GM21390 (cell line): ENCODE measurements around the gene ACOXL.

Experiments used
- ATAC-seq: cut with Tn5 transposase; IDR thresholded peaks from one replicate; pipeline ENCODE4 v1.9.1; 2021; ENCODE audit not compliant: unreplicated experiment

ACOXL gene

GRCh38 chr2:110790907-110791306 lies 58.5 kb downstream of the ACOXL start:
- ATAC-seq: no peak

- ATAC-seq: no peak
Measured at GRCh38 chr2:110791435-110791834, 59.1 kb downstream of the ACOXL start.

GRCh38 chr2:110793034-110793433 lies 60.7 kb downstream of the ACOXL start:
- no peak for ATAC-seq

- ATAC-seq: no peak
Measured at GRCh38 chr2:110794390-110794789, 62.0 kb downstream of the ACOXL start.

GRCh38 chr2:110794951-110795350 lies 62.6 kb downstream of the ACOXL start:
- ATAC-seq: no peak

GRCh38 chr2:110796716-110797301 lies 64.4 kb downstream of the ACOXL start:
- no peak for ATAC-seq

GRCh38 chr2:110799376-110799775 lies 67.0 kb downstream of the ACOXL start:
- no peak for ATAC-seq

GRCh38 chr2:110800611-110801402 lies 68.4 kb downstream of the ACOXL start:
- no peak for ATAC-seq

GRCh38 chr2:110802208-110802932 lies 70.0 kb downstream of the ACOXL start:
- no peak for ATAC-seq

- ATAC-seq: no peak
Measured at GRCh38 chr2:110804433-110804832, 72.1 kb downstream of the ACOXL start.

- ATAC-seq: no peak
Measured at GRCh38 chr2:110804915-110805314, 72.5 kb downstream of the ACOXL start.

GRCh38 chr2:110805894-110806452 lies 73.6 kb downstream of the ACOXL start:
- peak; percentile 41 for ATAC-seq

- ATAC-seq: no peak
Measured at GRCh38 chr2:110807522-110807921, 75.1 kb downstream of the ACOXL start.

- no peak for ATAC-seq
Measured at GRCh38 chr2:110810404-110810803, 78.0 kb downstream of the ACOXL start.

- ATAC-seq: no peak
Measured at GRCh38 chr2:110812726-110813645, 80.6 kb downstream of the ACOXL start.

GRCh38 chr2:110813896-110814295 lies 81.5 kb downstream of the ACOXL start:
- ATAC-seq: no peak

GRCh38 chr2:110815938-110816337 lies 83.6 kb downstream of the ACOXL start:
- no peak for ATAC-seq

GRCh38 chr2:110816404-110817365 lies 84.3 kb downstream of the ACOXL start:
- no peak for ATAC-seq

- ATAC-seq: no peak
Measured at GRCh38 chr2:110818767-110819481, 86.6 kb downstream of the ACOXL start.
